GM19455 (cell line): Measurements from ENCODE around the gene TBC1D22A.
"Not testable (repeated sequence)": the region's sequence is repeated elsewhere in the genome, so short reads cannot be mapped to it uniquely, and the experiment has no call there.

Source experiments
- ATAC-seq: cut with Tn5 transposase; IDR thresholded peaks from one replicate; pipeline ENCODE4 v1.9.1; 2021; ENCODE audit not compliant: unreplicated experiment

TBC1D22A gene

DNA sequence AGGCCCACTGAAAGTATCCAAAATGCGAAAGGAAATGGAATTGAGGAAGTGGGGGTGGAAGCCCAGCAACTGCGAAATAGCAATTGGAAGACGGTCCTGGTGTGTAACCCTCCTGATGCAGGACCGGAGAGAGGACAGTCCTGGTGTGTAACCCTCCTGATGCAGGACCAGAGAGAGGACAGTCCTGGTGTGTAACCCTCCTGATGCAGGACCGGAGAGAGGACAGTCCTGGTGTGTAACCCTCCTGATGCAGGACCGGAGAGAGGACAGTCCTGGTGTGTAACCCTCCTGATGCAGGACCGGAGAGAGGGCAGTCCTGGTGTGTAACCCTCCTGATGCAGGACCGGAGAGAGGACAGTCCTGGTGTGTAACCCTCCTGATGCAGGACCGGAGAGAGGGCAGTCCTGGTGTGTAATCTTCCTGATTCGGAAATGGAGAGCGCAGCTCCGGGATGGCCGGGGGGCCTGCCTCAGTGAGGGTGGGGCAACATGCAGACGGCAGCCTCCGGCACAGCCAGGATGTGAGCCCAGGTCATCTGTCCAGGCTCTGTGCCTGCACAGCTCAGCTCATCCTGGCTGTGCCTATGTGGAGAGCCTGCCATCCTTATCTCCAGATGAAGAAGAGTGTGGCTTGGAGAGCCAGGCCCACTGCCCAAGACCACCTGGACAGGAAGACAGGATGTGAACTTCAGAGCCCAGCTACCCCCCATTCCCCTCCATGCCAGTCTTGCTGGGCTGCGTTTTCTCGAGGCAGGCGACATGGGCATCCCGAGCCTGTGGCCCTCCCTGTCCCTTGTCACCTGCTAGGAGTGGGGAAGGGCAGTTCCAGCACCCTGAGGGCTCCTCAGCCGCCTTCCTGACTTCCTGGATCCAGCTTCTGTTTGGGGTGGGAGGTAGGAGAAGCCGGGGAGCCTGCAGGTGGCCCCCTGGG, 408.3 kb downstream of the TBC1D22A start:
- ATAC-seq, result not testable (repeated sequence)

DNA sequence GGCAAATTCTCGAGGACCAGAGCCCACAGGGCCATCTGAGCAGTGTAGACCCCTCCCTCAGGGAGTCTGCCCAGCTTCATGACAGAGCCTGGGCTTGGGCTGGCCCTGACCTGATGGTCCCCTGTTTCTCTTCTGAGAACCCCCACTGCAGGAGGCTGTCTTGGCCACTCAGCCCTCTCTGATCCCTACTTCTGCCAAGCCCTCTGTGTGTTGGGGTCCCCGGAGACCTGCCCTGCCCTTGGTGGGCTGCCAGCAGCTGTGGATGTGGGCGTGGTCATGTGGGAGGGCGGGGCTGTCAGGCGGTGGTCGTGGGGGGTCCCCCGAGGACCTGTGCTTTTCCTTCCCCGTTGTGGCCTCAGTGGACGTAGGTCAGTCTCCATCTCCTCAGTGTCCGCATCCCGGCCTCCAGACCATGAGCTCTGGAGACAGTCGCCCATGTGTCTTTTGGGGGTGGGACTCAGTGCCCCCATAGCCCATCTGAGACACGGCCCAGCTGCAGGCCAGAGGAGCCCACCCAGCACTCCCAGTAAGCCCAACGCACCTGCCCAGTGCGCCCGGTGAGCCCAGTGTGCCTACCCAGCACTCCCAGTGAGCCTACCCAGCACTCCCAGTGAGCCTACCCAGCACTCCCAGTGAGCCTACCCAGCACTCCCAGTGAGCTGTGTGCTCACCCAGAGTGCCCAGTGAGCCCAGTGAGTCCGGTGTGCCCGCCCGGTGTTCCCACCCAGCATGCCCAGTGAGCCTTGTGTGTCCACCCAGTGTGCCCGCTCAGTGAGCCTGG, 409.2 kb downstream of the TBC1D22A start:
- no peak for ATAC-seq

DNA sequence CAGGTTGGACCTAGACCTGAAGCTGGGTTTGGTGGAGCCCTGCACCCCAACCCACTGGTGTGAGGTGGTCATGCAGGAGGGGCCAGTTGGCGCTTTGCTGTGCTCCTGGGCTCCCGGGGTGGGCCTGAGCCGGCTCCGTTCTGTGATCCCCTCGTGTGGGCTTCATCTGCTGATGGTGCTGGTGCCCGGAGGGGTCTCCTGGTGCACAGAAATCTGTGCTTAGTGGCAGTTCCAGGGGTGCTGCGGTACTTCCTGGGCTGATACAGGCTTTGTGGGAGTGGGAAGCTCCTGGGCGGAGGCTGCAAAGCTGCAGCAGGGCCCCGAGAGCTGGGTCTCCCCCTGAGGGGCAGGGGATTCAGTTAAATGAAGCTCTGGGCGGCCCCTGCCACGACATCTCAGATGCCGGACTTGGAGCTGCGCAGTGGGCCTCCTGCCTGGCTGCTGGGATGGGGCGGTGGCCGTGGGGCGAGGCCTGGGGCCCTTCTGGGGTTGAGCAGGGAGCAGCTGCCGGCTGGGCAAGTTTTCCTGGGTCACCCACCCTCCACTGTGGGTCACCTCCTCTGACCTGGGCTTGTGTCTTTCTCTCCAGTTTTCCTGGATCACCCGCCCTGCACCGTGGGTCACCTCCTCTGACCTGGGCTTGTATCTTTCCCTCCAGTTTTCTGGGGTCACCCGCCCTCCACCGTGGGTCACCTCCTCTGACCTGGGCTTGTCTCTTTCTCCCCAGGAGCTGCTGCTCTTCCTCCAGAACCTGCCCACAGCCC, 410.5 kb downstream of the TBC1D22A start:
- no peak for ATAC-seq

DNA sequence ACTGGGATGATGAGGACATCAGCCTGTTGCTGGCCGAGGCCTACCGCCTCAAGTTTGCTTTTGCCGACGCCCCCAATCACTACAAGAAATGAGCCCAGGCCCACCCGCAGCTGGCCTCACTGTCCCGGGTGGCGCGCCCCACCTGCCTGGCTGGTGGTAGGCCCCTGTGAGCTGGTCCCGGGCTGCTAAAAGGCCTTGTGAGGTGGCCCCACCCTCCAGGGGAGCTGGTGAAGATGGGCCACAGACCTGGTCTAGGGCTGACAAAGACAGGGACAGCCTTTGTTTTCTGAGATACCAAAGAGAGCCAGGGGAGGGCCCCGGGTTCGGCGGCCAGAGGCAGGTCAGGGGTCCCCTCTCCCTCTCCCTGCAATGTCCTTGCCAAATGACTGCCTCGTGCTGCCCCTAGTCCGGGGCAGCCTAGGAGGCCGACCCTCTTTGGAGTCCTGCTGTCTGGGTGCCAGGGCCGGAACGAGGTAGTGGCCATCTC, 411.1 kb downstream of the TBC1D22A start:
- ATAC-seq, result no peak

- no peak for ATAC-seq
These were observed 411.6 kb downstream of the TBC1D22A start for GRCh38 chr22:47174096-47174495.

DNA sequence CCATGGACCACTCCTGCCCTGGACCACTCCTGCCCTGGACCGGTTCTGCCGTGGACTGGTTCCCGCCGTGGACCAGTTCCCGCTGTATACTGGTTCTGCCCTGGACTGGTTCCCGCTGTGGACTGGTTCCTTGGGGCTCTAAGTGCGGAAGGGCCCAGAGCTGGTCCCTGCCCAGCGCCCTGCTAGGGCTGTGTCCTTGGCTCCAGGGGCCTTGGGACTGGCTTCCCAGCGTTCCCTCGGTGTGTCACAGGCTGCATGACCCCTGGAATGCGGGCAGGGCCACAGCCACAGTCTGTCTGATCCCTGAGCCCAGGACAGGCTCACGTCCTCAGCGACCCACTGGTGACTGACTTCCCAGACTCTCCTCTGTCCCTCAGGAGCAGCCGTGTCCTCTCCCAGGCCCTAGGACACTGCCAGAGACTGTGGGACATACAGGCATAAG, 412.2 kb downstream of the TBC1D22A start:
- ATAC-seq, result no peak

GRCh38 chr22:47175151-47176025, 412.9 kb downstream of the TBC1D22A start:
- no peak for ATAC-seq

- ATAC-seq, result no peak
These were observed 413.6 kb downstream of the TBC1D22A start for GRCh38 chr22:47176026-47176389.

DNA sequence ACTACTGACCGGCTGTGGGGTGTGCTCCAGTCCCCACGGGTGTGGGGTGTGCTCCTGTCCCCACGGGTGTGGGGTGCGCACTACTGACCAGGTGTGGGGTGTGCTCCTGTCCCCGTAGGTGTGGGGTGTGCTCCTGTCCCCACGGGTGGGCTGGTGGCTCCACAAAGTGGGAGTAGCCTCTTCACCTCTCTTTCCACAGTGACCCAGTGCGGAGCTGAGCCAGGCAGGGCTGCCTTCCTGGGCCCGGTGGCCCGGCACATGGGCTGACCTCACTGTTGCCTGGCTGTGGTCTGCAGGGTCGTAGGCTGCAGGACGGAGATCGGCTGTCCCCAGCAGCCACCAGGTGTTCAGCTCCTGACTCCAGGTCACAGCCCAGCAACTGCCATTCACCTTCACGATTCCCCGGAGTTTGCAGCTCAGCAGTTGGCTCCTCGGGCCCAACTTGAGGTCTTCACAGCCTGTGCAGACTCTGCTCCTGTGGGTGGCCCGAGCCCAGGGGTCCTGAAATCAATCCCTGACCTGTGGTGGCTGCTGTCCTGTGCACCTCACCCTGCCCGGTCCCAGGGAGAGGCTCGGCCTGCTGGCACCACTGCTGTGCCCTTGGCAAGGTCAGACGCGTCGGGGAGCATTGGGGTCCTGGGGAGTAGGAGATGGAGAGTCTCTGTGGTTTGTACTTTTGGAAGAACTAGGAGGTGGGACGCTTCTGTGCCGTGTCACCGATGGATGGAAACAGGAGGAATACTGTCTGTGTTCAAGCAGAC, 414.3 kb downstream of the TBC1D22A start:
- ATAC-seq, result no peak

DNA sequence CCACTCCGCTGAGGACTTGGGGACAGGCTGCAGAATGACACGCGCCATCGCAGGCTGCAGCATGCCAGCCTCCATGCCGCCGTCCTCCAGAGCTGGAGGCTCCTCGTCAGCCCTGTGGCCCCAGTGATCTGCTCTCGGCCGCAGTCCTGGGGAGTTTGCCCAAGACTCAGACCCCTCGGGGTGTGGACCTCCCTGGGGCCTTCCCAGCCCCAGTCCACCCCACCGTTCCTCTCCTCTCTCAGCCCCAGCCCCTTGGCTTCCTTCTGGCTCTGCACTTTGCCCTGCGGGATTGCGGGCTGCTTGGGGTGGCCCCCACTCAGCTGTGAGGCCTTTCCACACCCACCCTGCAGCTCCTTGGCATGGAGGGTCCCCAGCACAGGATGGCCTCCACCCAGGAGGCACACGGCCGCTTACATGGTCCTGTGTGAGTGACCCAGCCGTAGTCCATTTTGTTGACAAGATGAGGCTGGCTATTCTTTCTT, 414.9 kb downstream of the TBC1D22A start:
- ATAC-seq, result no peak

GRCh38 chr22:47178339-47178738, 415.9 kb downstream of the TBC1D22A start:
- ATAC-seq, result no peak

GRCh38 chr22:47180796-47181195, 418.3 kb downstream of the TBC1D22A start:
- ATAC-seq, result no peak

- no peak for ATAC-seq
These were observed 424.9 kb downstream of the TBC1D22A start for GRCh38 chr22:47187176-47187957.

- no peak for ATAC-seq
These were observed 426.0 kb downstream of the TBC1D22A start for GRCh38 chr22:47188261-47189055.

DNA sequence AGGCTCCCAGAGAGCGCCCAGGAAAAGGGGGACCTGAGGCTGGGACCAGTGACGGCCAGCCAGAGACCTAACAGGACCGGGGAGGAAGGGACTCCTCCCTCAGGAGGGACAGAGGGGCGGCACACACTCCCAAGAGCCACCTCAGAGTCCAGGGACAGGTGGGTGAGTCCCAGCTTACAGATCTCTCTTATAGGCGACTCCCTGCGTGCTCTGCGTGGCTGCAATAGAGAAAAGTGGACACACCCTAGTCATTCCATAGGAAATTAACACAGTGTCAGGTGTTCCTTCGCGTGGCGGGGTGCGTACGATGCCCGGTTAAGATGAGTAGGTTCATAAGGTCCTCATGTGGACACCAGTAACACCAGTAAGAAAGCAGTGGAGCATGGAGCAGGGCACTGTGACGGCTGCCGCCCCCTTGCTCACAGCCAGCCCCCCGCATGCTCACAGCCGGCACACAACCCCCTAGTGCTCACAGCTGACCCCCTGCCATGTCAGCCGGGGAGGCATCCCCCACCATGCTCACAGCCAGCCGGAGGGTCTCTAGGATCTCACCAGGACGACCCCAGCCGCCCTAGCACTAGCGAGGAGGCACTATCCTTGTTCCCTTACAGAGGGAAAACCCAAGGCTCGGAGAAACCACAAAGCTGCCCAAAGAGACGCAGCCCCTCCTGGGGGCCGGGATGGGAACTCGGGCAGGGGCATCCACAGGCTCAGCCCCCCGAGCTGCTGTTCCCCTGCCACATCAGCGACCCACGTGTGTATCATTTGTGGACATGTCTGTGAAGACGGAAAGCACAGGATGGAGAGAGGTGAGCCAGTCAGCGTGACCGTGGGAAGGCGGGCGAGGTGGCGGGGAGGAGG, 426.8 kb downstream of the TBC1D22A start:
- ATAC-seq, result no peak

DNA sequence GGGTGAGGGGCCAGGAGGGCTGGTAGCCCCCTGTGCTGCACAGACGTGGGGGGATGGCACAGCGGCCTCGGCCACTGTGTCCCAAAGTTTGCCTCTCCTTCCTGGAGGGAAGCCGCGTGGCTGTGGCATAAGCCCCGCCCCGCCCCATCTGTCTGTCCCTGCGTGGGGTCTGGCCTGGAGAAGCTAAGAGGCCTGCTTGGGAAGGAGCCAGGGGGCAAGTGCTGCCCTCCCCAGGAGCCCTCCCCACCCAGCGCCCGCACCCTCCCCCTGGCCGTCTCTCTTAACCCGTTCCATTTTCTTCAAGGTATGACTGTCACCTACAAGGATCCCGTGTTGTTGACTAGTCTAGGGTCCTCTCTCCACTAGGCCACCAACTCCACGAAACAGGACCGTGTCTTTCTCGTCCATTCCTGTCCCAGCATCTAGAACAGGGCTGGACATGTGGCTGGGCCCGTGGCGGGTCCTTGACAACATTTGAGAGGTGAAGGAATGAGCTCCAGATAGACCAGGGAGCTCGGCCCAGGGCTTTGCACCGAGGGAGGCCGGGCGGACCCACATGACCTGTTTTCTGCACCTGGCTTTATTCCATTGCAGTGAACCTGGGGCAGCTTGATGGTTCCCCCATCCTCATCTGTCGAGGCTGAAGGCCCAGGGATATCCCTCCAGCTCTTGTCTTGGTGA, 428.0 kb downstream of the TBC1D22A start:
- no peak for ATAC-seq
